AG04449 (cell line): ENCODE data around the gene AMBN.
"Not testable (repeated sequence)": the region's sequence is repeated elsewhere in the genome, so short reads cannot be mapped to it uniquely, and the experiment has no call there.

Experiments used
- CTCF ChIA-PET: fragments of 350-600 bp; formaldehyde crosslinking; extraction: SDS; loops from one replicate; lab custom pipeline; 2021; ENCODE audit warnings: antibody characterized with exemption; lab: Yijun Ruan, JAX
- POLR2A ChIA-PET: fragments of 400-600, 350-600 bp; formaldehyde crosslinking; extraction: SDS; loops from one replicate; lab custom pipeline; 2020; ENCODE audit warnings: antibody characterized with exemption, inconsistent platforms; lab: Yijun Ruan, JAX
- DNase-seq: peaks from one replicate; pipeline ENCODE4 v3.0.0-alpha.2; 2010; ENCODE audit warnings: low read depth, low spot score
- H3K4me3 ChIP-seq: 2 replicates; pipeline ENCODE4 v1.5.1; 2011; ENCODE audit warnings: low read depth, mild to moderate bottlenecking, control low read depth, low read length
- TF ChIP-seq, protein P1 (sequence below): IDR thresholded peaks from one replicate; pipeline ENCODE4 v1.5.1; 2011; ENCODE audit warnings: mild to moderate bottlenecking, moderate library complexity, low read length, control low read depth, inconsistent platforms; ENCODE audit not compliant: insufficient read depth; ENCODE audit errors: missing control alignments

Gene AMBN

DNA sequence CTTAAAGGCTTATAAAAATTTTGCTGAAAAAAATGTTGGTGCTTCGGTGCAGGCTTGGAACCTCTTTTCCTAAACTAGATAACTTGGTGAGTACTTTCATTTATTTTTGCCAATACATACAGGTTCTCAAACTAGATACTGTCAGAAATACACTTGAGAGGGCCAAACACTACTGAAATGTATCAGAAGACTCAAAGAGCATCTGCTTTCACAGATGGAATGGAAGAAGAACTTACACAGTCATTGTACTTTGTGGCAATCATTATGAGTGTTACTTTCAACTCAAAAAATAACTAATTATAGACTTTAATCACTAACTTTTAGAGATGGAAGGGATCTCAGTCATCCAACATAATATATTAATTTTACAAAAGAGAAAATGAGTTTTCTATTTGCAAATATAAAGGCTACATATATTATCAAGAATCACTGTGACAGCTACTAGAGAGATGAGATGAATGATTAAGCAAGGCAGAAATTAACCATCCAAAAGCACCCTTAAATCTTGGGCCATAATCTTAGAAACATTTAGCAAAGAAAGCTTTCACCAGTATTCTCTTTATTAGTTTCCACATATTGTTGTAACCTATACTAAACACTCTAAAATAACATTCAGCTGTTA lies 37.5 kb downstream of the AMBN start:
- POLR2A ChIA-PET: no interaction called here
- CTCF ChIA-PET: interaction anchor here (1.7 to 3.6 kb wide), 2 partner anchors 9 to 22 kb away, joined by 6 to 11 read pairs; no protein-coding TSS in a partner anchor
- no peak overlapping the region for H3K4me3 ChIP-seq
- no peak for DNase-seq
- TF ChIP-seq, protein P1, sequence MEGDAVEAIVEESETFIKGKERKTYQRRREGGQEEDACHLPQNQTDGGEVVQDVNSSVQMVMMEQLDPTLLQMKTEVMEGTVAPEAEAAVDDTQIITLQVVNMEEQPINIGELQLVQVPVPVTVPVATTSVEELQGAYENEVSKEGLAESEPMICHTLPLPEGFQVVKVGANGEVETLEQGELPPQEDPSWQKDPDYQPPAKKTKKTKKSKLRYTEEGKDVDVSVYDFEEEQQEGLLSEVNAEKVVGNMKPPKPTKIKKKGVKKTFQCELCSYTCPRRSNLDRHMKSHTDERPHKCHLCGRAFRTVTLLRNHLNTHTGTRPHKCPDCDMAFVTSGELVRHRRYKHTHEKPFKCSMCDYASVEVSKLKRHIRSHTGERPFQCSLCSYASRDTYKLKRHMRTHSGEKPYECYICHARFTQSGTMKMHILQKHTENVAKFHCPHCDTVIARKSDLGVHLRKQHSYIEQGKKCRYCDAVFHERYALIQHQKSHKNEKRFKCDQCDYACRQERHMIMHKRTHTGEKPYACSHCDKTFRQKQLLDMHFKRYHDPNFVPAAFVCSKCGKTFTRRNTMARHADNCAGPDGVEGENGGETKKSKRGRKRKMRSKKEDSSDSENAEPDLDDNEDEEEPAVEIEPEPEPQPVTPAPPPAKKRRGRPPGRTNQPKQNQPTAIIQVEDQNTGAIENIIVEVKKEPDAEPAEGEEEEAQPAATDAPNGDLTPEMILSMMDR: no peak

DNA sequence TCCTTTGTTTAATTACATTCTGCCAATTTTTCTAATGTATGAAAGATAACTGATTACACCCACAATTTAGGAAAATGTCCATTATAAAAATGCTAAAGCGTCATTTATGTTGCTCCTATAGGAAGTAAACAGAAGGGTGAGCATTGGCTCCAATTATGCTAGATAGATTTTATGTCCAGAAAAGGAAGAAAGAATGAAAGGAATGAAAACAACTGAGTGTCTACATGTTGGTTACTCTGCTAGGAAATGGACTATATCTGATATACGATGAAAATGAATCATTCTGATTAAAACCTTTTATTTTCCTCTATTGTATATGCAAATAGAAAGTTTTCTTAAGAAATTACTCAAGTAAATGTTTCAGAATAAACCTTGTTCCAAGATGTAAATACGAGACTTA lies 38.1 kb downstream of the AMBN start:
- DNase-seq: no peak
- TF ChIP-seq, protein P1: no peak
- ChIA-PET POLR2A (no interaction called here), CTCF (interaction anchor here (1.7 to 3.6 kb wide), 2 partner anchors 8 to 22 kb away, joined by 6 to 11 read pairs; no protein-coding TSS in a partner anchor)
- H3K4me3 ChIP-seq: no peak overlapping the region

DNA sequence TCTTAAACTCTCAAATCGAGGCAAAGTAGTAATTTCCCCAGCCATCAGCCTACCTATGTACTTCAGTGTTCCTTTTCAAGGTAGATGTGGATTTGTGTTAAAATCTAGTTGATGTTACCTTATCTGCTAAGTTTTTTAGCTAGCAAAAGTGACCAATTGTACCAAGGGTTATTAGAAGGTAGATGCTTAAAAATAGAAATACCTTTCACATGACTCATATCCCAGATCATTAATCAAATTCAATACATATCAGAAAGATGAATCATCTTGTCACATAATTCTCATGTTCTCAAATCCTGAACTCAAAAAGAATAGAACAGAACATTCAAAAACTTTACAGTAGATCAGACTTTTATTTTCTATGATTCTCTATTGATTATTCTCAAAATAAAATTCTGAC lies 40.0 kb downstream of the AMBN start:
- H3K4me3 ChIP-seq: no peak overlapping the region
- CTCF ChIA-PET: interaction anchor here (1.2 kb wide), 1 partner anchor 20 kb away, joined by 3 read pairs; no protein-coding TSS in a partner anchor
- DNase-seq: no peak
- POLR2A ChIA-PET: no interaction called here
- TF ChIP-seq, protein P1: no peak

DNA sequence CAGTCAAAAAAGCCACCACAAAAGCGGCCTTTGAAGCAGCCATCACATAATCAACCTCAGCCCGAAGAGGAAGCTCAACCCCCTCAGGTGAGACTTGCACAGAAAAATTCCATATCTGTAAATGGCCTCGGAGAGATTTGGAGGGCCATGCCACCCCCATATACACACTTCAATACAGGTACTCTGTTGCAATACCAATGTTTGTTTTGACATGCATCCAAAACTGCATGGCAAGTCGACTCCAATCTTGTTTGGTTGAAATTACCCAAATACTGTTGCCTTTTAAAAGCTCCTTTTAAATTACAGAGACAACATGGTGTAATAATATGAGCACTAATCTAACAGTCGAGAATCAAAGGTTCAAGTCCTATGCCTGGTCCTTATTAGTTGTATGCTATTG lies 42.4 kb downstream of the AMBN start:
- ChIA-PET CTCF (no interaction called here), POLR2A (no interaction called here)
- H3K4me3 ChIP-seq: no peak overlapping the region
- TF ChIP-seq, protein P1: no peak
- DNase-seq: no peak

DNA sequence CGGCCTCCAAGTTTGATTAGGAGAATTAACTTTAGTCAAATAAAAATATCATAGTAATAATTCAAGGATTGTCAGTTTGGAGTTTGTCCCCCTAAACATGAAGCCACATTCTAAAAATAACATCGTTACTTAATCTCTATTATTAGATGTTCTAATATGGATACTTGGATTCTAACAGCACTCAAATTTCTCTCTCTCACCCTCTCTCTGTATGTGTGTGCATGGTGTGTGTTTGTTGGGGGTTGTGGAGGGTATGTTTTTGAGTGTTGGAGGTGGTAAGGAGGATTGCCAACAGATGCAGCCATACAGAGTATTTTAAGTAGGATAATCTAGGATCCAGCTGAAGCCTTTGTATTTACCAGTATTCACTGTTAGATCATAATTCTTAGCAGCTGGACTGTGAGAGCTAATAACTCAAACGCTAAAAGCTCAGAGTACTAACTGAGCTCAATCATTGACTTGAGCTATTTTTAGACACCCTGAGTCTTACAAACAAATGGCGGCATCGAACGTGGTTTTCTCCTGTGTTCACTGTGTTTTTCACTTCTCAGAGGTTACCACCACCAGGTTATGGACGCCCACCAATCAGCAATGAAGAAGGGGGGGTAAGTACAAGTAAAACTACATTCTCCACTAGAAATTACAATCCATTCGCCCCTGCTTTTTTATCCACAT lies 45.3 kb downstream of the AMBN start:
- ChIA-PET POLR2A (no interaction called here), CTCF (interaction anchor here (0.9 to 2.9 kb wide), 3 partner anchors 9 to 51 kb away, joined by 5 to 11 read pairs (median 5); partner anchors contain the start of genes ENAM and UTP3)
- H3K4me3 ChIP-seq: no peak overlapping the region
- DNase-seq: no peak
- TF ChIP-seq, protein P1: no peak

DNA sequence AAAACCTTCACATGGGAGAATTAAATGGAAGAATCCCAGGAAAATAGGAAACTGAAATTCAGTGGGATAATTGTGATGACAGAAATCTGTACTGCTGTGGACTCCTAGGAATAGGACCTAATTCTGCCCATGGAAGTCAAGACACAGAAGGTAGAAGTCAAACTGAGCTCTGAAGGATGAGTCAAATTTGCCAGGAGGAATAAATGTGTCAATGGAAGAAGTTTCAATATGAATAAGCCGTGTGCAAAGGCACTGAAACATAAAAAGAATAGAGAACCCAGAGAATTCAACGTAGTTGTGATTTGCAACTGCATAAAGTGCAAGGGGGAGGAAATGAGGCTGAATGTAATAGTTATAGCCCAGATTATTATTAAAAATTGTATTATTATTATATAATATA lies 48.1 kb downstream of the AMBN start:
- POLR2A ChIA-PET: no interaction called here
- TF ChIP-seq, protein P1: no peak

DNA sequence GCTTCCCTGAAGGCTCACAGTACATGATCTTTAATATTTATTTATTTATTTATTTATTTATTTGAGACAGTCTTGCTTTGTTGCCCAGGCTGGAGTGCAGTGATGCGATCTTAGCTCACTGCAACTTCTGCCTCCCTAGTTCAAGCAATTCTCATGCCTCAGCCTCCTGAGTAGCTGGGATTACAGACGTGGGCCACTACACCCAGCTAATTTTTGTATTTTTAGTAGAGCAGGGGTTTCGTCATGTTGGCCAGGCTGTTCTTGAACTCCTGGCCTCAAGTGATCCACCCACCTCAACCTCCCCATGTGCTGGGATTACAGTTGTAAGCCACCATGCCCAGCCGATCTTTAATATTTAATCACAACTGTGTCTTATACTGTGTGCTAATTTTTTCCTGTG lies 58.7 kb downstream of the AMBN start:
- DNase-seq, POLR2A ChIA-PET, H3K4me3 ChIP-seq: not testable (repeated sequence)
- CTCF ChIA-PET: interaction anchor here (1.0 to 2.1 kb wide), 4 partner anchors 9 to 536 kb away, joined by 3 to 24 read pairs (median 4); partner anchors contain the start of gene UTP3

More for the DNA sequence above, 48.1 kb downstream of the AMBN start:
- CTCF ChIA-PET: interaction anchor here (1.3 kb wide), 1 partner anchor 12 kb away, joined by 4 read pairs; no protein-coding TSS in a partner anchor
- no peak overlapping the region for H3K4me3 ChIP-seq
- no peak for DNase-seq
